Measurements from ENCODE around the gene CDC23. TPM values are rescaled to one million over a fixed set of nuclear protein-coding genes. Genes with fewer than 3 reads are reported as not detected.
"Not testable (repeated sequence)": the region's sequence is repeated elsewhere in the genome, so short reads cannot be mapped to it uniquely, and the experiment has no call there.

The CDC23 gene
- total and polyA plus RNA-seq, 2 of the 8 experiments (the other 6 are each of a cell fraction or from before 2014, with no cell fraction given): 32.6 to 45.7 TPM

DNA sequence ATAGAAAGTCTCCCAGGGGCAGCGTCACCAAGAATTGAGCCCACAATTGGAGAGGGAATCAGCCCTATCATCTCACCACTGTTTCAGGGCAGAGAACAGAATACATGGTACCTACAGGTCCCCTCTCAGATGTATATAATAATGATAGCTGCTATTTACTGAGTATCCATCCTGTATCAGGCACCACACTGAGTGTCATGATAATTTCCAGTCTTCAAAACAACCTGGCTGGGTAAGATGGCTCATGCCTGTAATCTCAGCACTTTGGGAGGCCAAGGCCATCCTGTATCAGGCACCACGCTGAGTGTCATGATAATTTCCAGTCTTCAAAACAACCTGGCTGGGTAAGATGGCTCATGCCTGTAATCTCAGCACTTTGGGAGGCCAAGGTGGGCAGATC is 34.7 kb upstream of the CDC23 start:
- not testable (repeated sequence) for H3K36me3 ChIP-seq (ENCODE audit: control insufficient read depth in 2 of 4, insufficient read depth in 4 of 4, low read length in 3 of 4); H3K23me2 ChIP-seq (ENCODE audit: low read depth, low read length); H3K4ac ChIP-seq (replicated peaks; ENCODE audit: insufficient read length, low read depth, low read length); H2BK5ac ChIP-seq (ENCODE audit: low read depth, low read length); H3K9ac ChIP-seq (replicated peaks in 1 of 4; ENCODE audit: extremely low read depth in 1 of 4, low read depth in 3 of 4, low read length in 3 of 4); H2AFZ ChIP-seq (ENCODE audit: low read length); H3K9me3 ChIP-seq (ENCODE audit: insufficient read depth in 2 of 2, low read depth in 1 of 2, low read length in 1 of 2); H3K18ac ChIP-seq (ENCODE audit: extremely low read depth, low read length); H4K91ac ChIP-seq (replicated peaks; ENCODE audit: insufficient read length, low read length); H4K20me1 ChIP-seq (replicated peaks in 1 of 2; ENCODE audit: control insufficient read depth in 1 of 2, insufficient read depth in 2 of 2, low read length in 2 of 2); H4K5ac ChIP-seq (ENCODE audit: insufficient read length, low read depth, low read length); H3K56ac ChIP-seq (replicated peaks; ENCODE audit: insufficient read length, low read depth, low read length); H3K27ac ChIP-seq (ENCODE audit: low read depth, low read length); H3K79me2 ChIP-seq (ENCODE audit: control insufficient read depth in 1 of 2, insufficient read depth in 2 of 2, low read length in 2 of 2); H2BK15ac ChIP-seq (ENCODE audit: low read length); FAIRE-seq; H3K27me3 ChIP-seq (replicated peaks in 1 of 4; ENCODE audit: control insufficient read depth in 3 of 4, extremely low read depth in 1 of 4, insufficient read depth in 3 of 4, low read length in 3 of 4); H3K23ac ChIP-seq (ENCODE audit: insufficient read length); H3K4me3 ChIP-seq (ENCODE audit: extremely low read depth in 1 of 4, insufficient read depth in 2 of 4, low read depth in 3 of 4, low read length in 4 of 4); H3K14ac ChIP-seq (ENCODE audit: insufficient read length); H2BK12ac ChIP-seq (ENCODE audit: low read depth, low read length); H2AK5ac ChIP-seq (ENCODE audit: low read depth, low read length); H3K4me1 ChIP-seq (replicated peaks in 1 of 4; ENCODE audit: control insufficient read depth in 3 of 4, insufficient read depth in 4 of 4, low read length in 3 of 4); H2BK120ac ChIP-seq (replicated peaks; ENCODE audit: low read depth, low read length); H2BK20ac ChIP-seq (ENCODE audit: low read length); H4K8ac ChIP-seq (ENCODE audit: extremely low read depth, insufficient read depth, low read length); H3K4me2 ChIP-seq (ENCODE audit: insufficient read depth in 1 of 2, low read depth in 2 of 2, low read length in 2 of 2); DNase-seq (ENCODE audit: low read depth in 1 of 2, low spot score in 2 of 2); H3K79me1 ChIP-seq (ENCODE audit: low read depth, low read length)
- POLR2A ChIA-PET (ENCODE audit: partially characterized antibody): interaction anchor here (0.7 kb wide), 1 partner anchor 493 kb away, joined by 5 read pairs; no protein-coding TSS in a partner anchor
- WGBS, 2 experiments (ENCODE audit: extremely low coverage in 1 of 2, insufficient coverage in 1 of 2, insufficient read length in 1 of 2, insufficient replicate concordance in 2 of 2, low coverage in 1 of 2, low lambda C conversion rate in 2 of 2, missing lambda C conversion rate in 1 of 2): 82% methylated on average over 2 of the region's 2 CpGs; no CpG with 5 or more reads in 1 of the 2 experiments
- CTCF ChIA-PET (ENCODE audit: partially characterized antibody): interaction anchor here (1.0 to 1.9 kb wide), 3 partner anchors 24 to 35 kb away, joined by 3 to 10 read pairs (median 7); no protein-coding TSS in a partner anchor
